Stimulated activated CD4-positive, alpha-beta T cell treated with anti-CD3 and anti-CD28 coated beads, Interleukin-15, amount 100 ng/mL, for 24 hours (primary cell): ENCODE data around the gene HOXB2.
"Not testable (repeated sequence)": the region's sequence is repeated elsewhere in the genome, so short reads cannot be mapped to it uniquely, and the experiment has no call there.

Experiments used
- DNase-seq: peaks from one replicate; pipeline ENCODE4 v3.0.0-alpha.2; 2020

Gene HOXB2

GRCh38 chr17:48513097-48513496, 31.8 kb downstream of the HOXB2 start:
- DNase-seq = no peak

GRCh38 chr17:48510761-48511604, 33.9 kb downstream of the HOXB2 start:
- DNase-seq = peak; percentile 28

GRCh38 chr17:48510381-48510760, 34.5 kb downstream of the HOXB2 start:
- no peak for DNase-seq

- not testable (repeated sequence) for DNase-seq
Measured at GRCh38 chr17:48509708-48510107, 35.2 kb downstream of the HOXB2 start.

GRCh38 chr17:48506246-48506645, 38.7 kb downstream of the HOXB2 start:
- no peak for DNase-seq

GRCh38 chr17:48505788-48506187, 39.1 kb downstream of the HOXB2 start:
- DNase-seq = peak; percentile 43

- DNase-seq = no peak
Measured at GRCh38 chr17:48504953-48505352, 40.0 kb downstream of the HOXB2 start.

GRCh38 chr17:48503747-48504146, 41.2 kb downstream of the HOXB2 start:
- no peak for DNase-seq

GRCh38 chr17:48502901-48503300, 42.0 kb downstream of the HOXB2 start:
- no peak for DNase-seq

GRCh38 chr17:48502312-48502711, 42.6 kb downstream of the HOXB2 start:
- no peak for DNase-seq

- DNase-seq = no peak
Measured at GRCh38 chr17:48500435-48501426, 44.2 kb downstream of the HOXB2 start.

- no peak for DNase-seq
Measured at GRCh38 chr17:48499735-48500434, 45.0 kb downstream of the HOXB2 start.

- no peak for DNase-seq
Measured at GRCh38 chr17:48499248-48499647, 45.7 kb downstream of the HOXB2 start.

GRCh38 chr17:48498164-48498850, 46.6 kb downstream of the HOXB2 start:
- DNase-seq = no peak

GRCh38 chr17:48497103-48497502, 47.8 kb downstream of the HOXB2 start:
- DNase-seq = no peak

- no peak for DNase-seq
Measured at GRCh38 chr17:48494335-48494734, 50.6 kb downstream of the HOXB2 start.
